Subcutaneous abdominal adipose tissue (tissue), 5 donors: Measurements from ENCODE around the gene PSMA7.
"Not testable (repeated sequence)": the region's sequence is repeated elsewhere in the genome, so short reads cannot be mapped to it uniquely, and the experiment has no call there.

ENCODE experiments used
- H3K27ac ChIP-seq: one replicate; pipeline ENCODE4 v1.7.0; 2013; ENCODE audit warnings: low read depth, mild to moderate bottlenecking, inconsistent platforms, low read length, moderate library complexity
- H3K27me3 ChIP-seq, 5 donors: one replicate each; pipeline ENCODE4 v1.7.0; 2013; ENCODE audit warnings: low read length in 5 of 5, inconsistent platforms in 1 of 5; ENCODE audit not compliant: control insufficient read depth in 5 of 5, insufficient read depth in 4 of 5
- H3K36me3 ChIP-seq, 5 donors: one replicate each; pipeline ENCODE4 v1.7.0; 2013; ENCODE audit warnings: low read length in 5 of 5; ENCODE audit not compliant: control insufficient read depth in 5 of 5, insufficient read depth in 5 of 5
- H3K4me1 ChIP-seq, 5 donors: one replicate each; pipeline ENCODE4 v1.7.0; 2013; ENCODE audit warnings: low read length in 5 of 5, mild to moderate bottlenecking in 3 of 5, moderate library complexity in 1 of 5; ENCODE audit not compliant: control insufficient read depth in 5 of 5, insufficient read depth in 5 of 5
- H3K4me3 ChIP-seq, 5 donors: one replicate each; pipeline ENCODE4 v1.7.0; 2013; ENCODE audit warnings: low read length in 5 of 5, low read depth in 1 of 5
- H3K9ac ChIP-seq, 5 donors: one replicate each; pipeline ENCODE4 v1.7.0; 2013; ENCODE audit warnings: low read length in 5 of 5, mild to moderate bottlenecking in 4 of 5, moderate library complexity in 3 of 5
- H3K9me3 ChIP-seq, 5 donors: one replicate each; pipeline ENCODE4 v1.7.0; 2013; ENCODE audit warnings: low read length in 5 of 5; ENCODE audit not compliant: control insufficient read depth in 5 of 5
- donor health status: healthy.
- donor health status: healthy.
- donor health status: healthy.
- donor health status: healthy.
- donor health status: healthy.

The PSMA7 gene

DNA sequence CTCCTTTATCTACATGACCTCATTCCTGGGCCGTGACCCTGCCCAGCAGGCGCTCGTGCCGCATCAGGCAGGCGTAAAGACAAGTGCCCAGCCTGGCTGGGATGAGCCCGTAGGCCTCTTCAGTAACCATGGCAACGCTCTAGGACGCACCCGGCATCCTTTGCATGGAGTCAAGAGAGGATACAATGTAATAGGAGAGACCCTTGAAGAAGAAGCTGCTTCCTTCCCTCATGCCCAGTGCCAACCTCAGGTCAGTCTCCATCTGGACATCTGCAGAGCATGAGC is 25.9 kb downstream of the PSMA7 start:
- no peak overlapping the region for H3K4me3 ChIP-seq
- H3K9me3 ChIP-seq: peaks cover 8 to 18% (median 16%) of the 10 kb centered on the region in 5 donors
- H3K36me3 ChIP-seq: no peaks in the 10 kb centered on the region
- H3K27ac ChIP-seq: no peak overlapping the region
- H3K4me1 ChIP-seq: peaks cover 0 to 8% (median 2%) of the 10 kb centered on the region in 5 donors
- peaks cover 13 to 40% (median 30%) of the 10 kb centered on the region in 5 donors for H3K27me3 ChIP-seq
- no peak overlapping the region for H3K9ac ChIP-seq

DNA sequence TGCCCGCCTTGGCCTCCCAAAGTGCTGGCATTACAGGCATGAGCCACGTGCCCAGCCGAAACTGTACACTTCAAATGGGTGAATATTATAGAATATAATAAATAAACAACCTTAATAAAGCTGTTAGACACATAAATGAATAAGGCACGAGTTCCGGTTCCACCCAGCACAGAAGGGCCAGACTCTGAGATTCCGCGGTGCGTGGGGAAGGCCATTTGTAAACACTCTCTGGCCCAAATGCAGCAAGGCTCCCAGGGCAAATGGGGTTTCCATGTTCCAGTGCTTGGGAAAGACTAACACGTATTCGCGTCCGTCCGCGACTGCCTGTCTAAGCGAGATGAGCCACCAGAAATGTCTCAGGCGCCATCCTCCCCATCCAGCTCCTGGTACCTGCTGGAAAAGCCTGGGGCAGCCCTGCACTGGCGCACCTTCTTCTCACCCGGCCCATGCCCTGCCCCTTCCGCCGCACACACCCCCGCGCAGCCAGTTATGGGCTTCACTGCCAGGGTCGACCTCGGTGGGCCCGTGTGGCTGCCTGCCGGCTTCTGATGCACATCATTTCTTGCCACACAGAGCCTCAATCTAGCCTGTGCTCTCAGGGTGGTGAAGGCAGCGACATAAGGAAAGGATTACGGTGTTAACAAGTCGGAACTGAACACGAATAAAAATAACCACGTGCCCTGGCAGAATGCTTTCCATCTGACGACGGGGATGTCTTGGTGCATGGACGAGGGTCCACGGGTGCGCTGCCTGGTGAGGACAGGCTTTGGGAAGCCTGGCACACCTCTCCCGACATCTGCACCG is 26.4 kb downstream of the PSMA7 start:
- peaks cover 0 to 8% (median 2%) of the 10 kb centered on the region in 5 donors for H3K4me1 ChIP-seq
- no peaks in the 10 kb centered on the region for H3K36me3 ChIP-seq
- no peak overlapping the region for H3K9ac ChIP-seq
- no peak overlapping the region for H3K4me3 ChIP-seq
- H3K27me3 ChIP-seq: peaks cover 13 to 43% (median 30%) of the 10 kb centered on the region in 5 donors
- no peak overlapping the region for H3K27ac ChIP-seq
- peaks cover 8 to 24% (median 20%) of the 10 kb centered on the region in 5 donors for H3K9me3 ChIP-seq

DNA sequence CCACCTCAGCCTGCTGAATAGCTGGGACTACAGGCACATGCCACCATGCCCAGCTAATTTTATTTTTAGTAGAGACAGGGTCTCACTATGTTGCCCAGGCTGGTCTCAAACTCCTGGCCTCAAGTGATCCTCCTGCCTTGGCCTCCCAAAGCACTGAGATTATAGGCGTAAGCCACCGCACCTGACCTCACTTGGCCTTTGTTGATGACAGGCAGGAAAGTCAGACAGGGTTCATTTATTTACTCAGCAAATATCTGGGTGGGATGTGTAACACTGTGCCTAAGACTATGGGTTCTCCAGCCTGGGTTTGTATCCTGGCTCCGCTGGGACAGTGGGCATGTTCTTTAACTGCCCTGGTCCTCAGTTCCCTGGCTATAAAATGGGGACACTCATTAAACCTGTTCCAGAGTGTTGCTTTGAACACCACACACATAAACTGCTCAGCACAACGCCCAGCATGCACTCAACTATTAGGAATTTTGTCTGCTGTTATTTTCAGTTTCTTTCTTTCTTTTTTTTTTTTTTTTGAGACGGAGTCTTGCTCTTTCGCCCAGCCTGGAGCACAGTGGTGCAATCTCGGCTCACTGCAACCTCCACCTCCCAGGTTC is 27.3 kb downstream of the PSMA7 start:
- not testable (repeated sequence) for H3K36me3 ChIP-seq, H3K4me3 ChIP-seq, H3K9ac ChIP-seq, H3K27ac ChIP-seq, H3K4me1 ChIP-seq
- H3K9me3 ChIP-seq: peaks cover 10 to 28% (median 26%) of the 10 kb centered on the region in 5 donors
- peaks cover 13 to 43% (median 30%) of the 10 kb centered on the region in 5 donors for H3K27me3 ChIP-seq

DNA sequence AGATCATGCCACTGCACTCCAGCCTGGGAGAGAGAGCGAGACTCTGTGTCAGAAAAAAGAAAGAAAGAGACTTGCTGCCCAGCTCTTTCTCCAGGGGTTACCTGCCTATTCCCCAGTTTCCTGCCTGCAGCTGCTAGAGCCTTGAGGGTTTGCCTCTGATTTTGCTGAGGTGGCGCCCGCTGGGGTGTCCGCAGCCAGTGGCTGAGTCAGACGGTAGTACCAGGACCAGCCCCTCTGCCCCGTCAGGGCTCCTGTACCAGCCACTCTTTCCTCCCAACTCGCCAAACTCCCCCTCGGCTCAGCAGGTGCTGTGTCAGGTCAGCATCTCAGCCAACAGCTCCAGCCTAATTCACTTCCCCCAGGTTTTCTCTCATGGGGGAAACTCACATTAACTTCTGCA is 28.3 kb downstream of the PSMA7 start:
- Histone ChIP-seq H3K36me3 (no peaks in the 10 kb centered on the region), H3K4me1 (no peaks in the 10 kb centered on the region), H3K27me3 (peaks cover 13 to 43% (median 30%) of the 10 kb centered on the region in 5 donors), H3K9ac (no peak overlapping the region), H3K4me3 (no peak overlapping the region), H3K9me3 (peaks cover 11 to 36% (median 32%) of the 10 kb centered on the region in 5 donors), H3K27ac (no peak overlapping the region)

- no peaks in the 10 kb centered on the region for H3K4me1 ChIP-seq
- H3K36me3 ChIP-seq: no peaks in the 10 kb centered on the region
- H3K4me3 ChIP-seq: peak overlapping the region in 2 of 5 donors; percentile 6 to 11
- H3K27ac ChIP-seq: no peak overlapping the region
- peaks cover 7 to 23% (median 14%) of the 10 kb centered on the region in 5 donors for H3K27me3 ChIP-seq
- peaks cover 22 to 59% (median 54%) of the 10 kb centered on the region in 5 donors for H3K9me3 ChIP-seq
- no peak overlapping the region for H3K9ac ChIP-seq
Observed at GRCh38 chr20:62112368-62112767, 30.8 kb downstream of the PSMA7 start.

DNA sequence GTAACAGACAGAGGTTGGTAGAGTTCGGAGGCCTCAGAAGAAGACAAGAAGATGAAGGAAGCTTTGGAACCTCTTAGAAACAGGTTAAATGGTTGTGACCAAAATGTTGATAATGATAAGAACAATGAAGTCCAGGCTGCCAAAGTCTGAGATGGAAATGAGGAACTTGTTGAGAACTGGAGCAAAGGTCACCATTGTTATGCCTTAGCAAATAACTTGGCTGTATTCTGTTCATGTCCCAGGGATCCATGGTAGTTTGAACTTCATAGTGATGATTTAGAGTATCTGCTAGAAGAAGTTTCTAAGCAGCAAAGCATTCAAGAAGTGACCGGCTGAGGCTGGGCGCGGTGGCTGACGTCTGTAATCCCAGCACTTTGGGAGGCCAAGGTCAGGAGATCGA is 32.0 kb downstream of the PSMA7 start:
- Histone ChIP-seq H3K27ac (no peak overlapping the region), H3K9me3 (peaks cover 22 to 70% (median 61%) of the 10 kb centered on the region in 5 donors), H3K27me3 (peaks cover 5 to 14% (median 10%) of the 10 kb centered on the region in 5 donors), H3K36me3 (no peaks in the 10 kb centered on the region), H3K4me1 (no peaks in the 10 kb centered on the region), H3K4me3 (peak overlapping the region in 1 of 5 donors; percentile 36), H3K9ac (no peak overlapping the region)

DNA sequence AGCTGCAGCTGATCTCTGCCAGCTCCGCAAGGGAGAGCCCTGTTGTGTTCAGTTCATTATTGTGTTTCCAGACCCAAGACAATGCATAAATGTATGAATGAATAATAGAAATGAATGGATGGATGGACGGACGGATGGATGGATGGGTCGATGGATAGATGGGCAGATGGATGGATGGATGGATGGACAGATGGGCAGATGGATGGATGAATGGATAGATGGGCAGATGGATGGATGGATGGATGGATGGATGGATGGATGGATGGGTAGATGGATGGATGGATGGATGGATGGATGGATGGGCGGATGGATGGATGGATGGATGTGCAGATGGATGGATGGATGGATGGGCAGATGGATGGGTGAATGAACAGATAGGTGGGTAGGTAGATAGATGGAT is 37.6 kb downstream of the PSMA7 start:
- Histone ChIP-seq H3K27me3 (peaks cover 9 to 27% (median 16%) of the 10 kb centered on the region in 5 donors), H3K9me3 (peaks cover 13 to 80% (median 60%) of the 10 kb centered on the region in 5 donors), H3K9ac (no peak overlapping the region), H3K36me3 (no peaks in the 10 kb centered on the region), H3K27ac (no peak overlapping the region), H3K4me1 (no peaks in the 10 kb centered on the region), H3K4me3 (no peak overlapping the region)

- H3K27me3 ChIP-seq: peaks cover 9 to 28% (median 16%) of the 10 kb centered on the region in 5 donors
- no peak overlapping the region for H3K9ac ChIP-seq
Observed at GRCh38 chr20:62104791-62105345, 38.3 kb downstream of the PSMA7 start.

GRCh38 chr20:62104234-62104789 is 38.9 kb downstream of the PSMA7 start:
- peaks cover 9 to 29% (median 16%) of the 10 kb centered on the region in 5 donors for H3K27me3 ChIP-seq
- peaks cover 12 to 80% (median 68%) of the 10 kb centered on the region in 5 donors for H3K9me3 ChIP-seq
- no peak overlapping the region for H3K27ac ChIP-seq
- no peak overlapping the region for H3K9ac ChIP-seq
- no peaks in the 10 kb centered on the region for H3K36me3 ChIP-seq
- H3K4me1 ChIP-seq: no peaks in the 10 kb centered on the region
- no peak overlapping the region for H3K4me3 ChIP-seq

More at GRCh38 chr20:62104791-62105345, 38.3 kb downstream of the PSMA7 start:
- H3K4me1 ChIP-seq: no peaks in the 10 kb centered on the region
- no peak overlapping the region for H3K27ac ChIP-seq
- H3K9me3 ChIP-seq: peaks cover 13 to 80% (median 67%) of the 10 kb centered on the region in 5 donors
- H3K36me3 ChIP-seq: no peaks in the 10 kb centered on the region
- no peak overlapping the region for H3K4me3 ChIP-seq
